Measurements from ENCODE around the gene STON2. TPM values are rescaled to one million over a fixed set of nuclear protein-coding genes. Genes with fewer than 3 reads are reported as not detected.

STON2 gene
- total and polyA plus RNA-seq, 12 donors: 0.33 to 14.5 (median 5.7) TPM

GRCh38 chr14:81416194-81416952 lies 16.2 kb upstream of the STON2 start:
- no peak for DNase-seq
- H3K27ac ChIP-seq: peak overlapping the region in 1 of 10 donors; percentile 64
- H3K27me3 ChIP-seq: peaks cover 0 to 10% (median 0%) of the 10 kb centered on the region in 7 donors
- intact Hi-C loops (cut with DNase I): no loop called here
- TF ChIP-seq, protein P1, sequence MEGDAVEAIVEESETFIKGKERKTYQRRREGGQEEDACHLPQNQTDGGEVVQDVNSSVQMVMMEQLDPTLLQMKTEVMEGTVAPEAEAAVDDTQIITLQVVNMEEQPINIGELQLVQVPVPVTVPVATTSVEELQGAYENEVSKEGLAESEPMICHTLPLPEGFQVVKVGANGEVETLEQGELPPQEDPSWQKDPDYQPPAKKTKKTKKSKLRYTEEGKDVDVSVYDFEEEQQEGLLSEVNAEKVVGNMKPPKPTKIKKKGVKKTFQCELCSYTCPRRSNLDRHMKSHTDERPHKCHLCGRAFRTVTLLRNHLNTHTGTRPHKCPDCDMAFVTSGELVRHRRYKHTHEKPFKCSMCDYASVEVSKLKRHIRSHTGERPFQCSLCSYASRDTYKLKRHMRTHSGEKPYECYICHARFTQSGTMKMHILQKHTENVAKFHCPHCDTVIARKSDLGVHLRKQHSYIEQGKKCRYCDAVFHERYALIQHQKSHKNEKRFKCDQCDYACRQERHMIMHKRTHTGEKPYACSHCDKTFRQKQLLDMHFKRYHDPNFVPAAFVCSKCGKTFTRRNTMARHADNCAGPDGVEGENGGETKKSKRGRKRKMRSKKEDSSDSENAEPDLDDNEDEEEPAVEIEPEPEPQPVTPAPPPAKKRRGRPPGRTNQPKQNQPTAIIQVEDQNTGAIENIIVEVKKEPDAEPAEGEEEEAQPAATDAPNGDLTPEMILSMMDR (IDR thresholded peaks at IDR 0.05): no peak
- H3K4me1 ChIP-seq: peaks cover 0 to 23% (median 0%) of the 10 kb centered on the region in 9 donors
- peak in 7 of 8 donors; percentile 37 to 71 (median 49) for ATAC-seq
- H3K4me3 ChIP-seq: no peak overlapping the region
- H3K9me3 ChIP-seq: no peaks in the 10 kb centered on the region
- no peaks in the 10 kb centered on the region for H3K36me3 ChIP-seq
- 82 to 83% methylated on average over 8 of the region's 8 CpGs for WGBS, 2 donors

DNA sequence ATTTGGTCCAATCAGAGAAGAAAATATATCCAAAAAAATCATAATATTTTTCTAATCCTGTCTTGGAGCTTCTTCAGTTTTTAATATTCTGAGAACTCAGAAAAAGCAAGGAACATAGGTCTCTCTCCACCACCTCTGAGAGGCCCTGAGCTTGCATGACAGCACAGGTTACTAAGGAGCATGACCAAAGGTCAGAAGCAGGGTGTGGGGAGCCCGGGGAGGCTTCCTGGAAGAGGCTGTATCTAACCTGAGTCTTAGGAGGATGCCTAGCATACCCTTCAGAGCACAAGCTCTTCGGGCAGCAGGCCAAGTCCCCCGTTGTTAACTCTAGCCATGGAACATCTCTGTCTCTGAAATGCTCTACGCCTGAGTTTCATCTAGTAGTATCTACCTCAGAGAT lies 15.7 kb upstream of the STON2 start:
- DNase-seq: no peak
- TF ChIP-seq, protein P1 (IDR thresholded peaks at IDR 0.05): no peak
- Histone ChIP-seq H3K9me3 (no peaks in the 10 kb centered on the region), H3K4me1 (peaks cover 0 to 23% (median 0%) of the 10 kb centered on the region in 9 donors), H3K36me3 (no peaks in the 10 kb centered on the region), H3K27ac (peak overlapping the region in 1 of 10 donors; percentile 31), H3K4me3 (no peak overlapping the region), H3K27me3 (peaks cover 0 to 7% (median 0%) of the 10 kb centered on the region in 7 donors)
- intact Hi-C loops (cut with DNase I): no loop called here
- WGBS, 2 donors: 79 to 83% methylated on average over 4 of the region's 4 CpGs
- ATAC-seq: peak in 1 of 8 donors; percentile 14

GRCh38 chr14:81414123-81414522 lies 14.0 kb upstream of the STON2 start:
- no peak for DNase-seq
- 88 to 91% methylated on average over 4 of the region's 4 CpGs for WGBS, 2 donors
- ATAC-seq: no peak
- peaks cover 0 to 23% (median 0%) of the 10 kb centered on the region in 9 donors for H3K4me1 ChIP-seq
- no peaks in the 10 kb centered on the region for H3K9me3 ChIP-seq
- H3K27me3 ChIP-seq: peaks cover 0 to 12% (median 0%) of the 10 kb centered on the region in 7 donors
- H3K4me3 ChIP-seq: no peak overlapping the region
- no peaks in the 10 kb centered on the region for H3K36me3 ChIP-seq
- intact Hi-C loops (cut with DNase I): no loop called here
- H3K27ac ChIP-seq: no peak overlapping the region
- TF ChIP-seq, protein P1 (IDR thresholded peaks at IDR 0.05): no peak

GRCh38 chr14:81412779-81413178 lies 12.7 kb upstream of the STON2 start:
- H3K9me3 ChIP-seq: no peaks in the 10 kb centered on the region
- intact Hi-C loops (cut with DNase I): no loop called here
- H3K4me1 ChIP-seq: peaks cover 0 to 23% (median 0%) of the 10 kb centered on the region in 9 donors
- no peak overlapping the region for H3K4me3 ChIP-seq
- peaks cover 0 to 23% (median 0%) of the 10 kb centered on the region in 7 donors for H3K27me3 ChIP-seq
- no peak for DNase-seq
- TF ChIP-seq, protein P1 (IDR thresholded peaks at IDR 0.05): no peak
- H3K36me3 ChIP-seq: no peaks in the 10 kb centered on the region
- H3K27ac ChIP-seq: no peak overlapping the region
- WGBS, 2 donors: 50 to 55% methylated on average over 19 of the region's 19 CpGs
- no peak for ATAC-seq
